HG02973 (cell line): ENCODE measurements around the gene ARL5A.
"Not testable (repeated sequence)": the region's sequence is repeated elsewhere in the genome, so short reads cannot be mapped to it uniquely, and the experiment has no call there.

Experiments
- ATAC-seq: cut with Tn5 transposase; IDR thresholded peaks from one replicate; pipeline ENCODE4 v1.9.1; 2021; ENCODE audit warnings: moderate library complexity; ENCODE audit not compliant: unreplicated experiment

The ARL5A gene

GRCh38 chr2:151799886-151800292 lies 28.3 kb downstream of the ARL5A start:
- no peak for ATAC-seq

- no peak for ATAC-seq
Measured at GRCh38 chr2:151796774-151797173, 31.4 kb downstream of the ARL5A start.

GRCh38 chr2:151795646-151796240 lies 32.5 kb downstream of the ARL5A start:
- no peak for ATAC-seq

- ATAC-seq, result not testable (repeated sequence)
Measured at GRCh38 chr2:151794422-151794821, 33.8 kb downstream of the ARL5A start.

- ATAC-seq, result no peak
Measured at GRCh38 chr2:151793123-151793522, 35.1 kb downstream of the ARL5A start.

- no peak for ATAC-seq
Measured at GRCh38 chr2:151792589-151792988, 35.6 kb downstream of the ARL5A start.

- ATAC-seq, result no peak
Measured at GRCh38 chr2:151791545-151791944, 36.7 kb downstream of the ARL5A start.

GRCh38 chr2:151790689-151791088 lies 37.5 kb downstream of the ARL5A start:
- no peak for ATAC-seq

- ATAC-seq, result no peak
Measured at GRCh38 chr2:151789055-151789834, 39.0 kb downstream of the ARL5A start.

GRCh38 chr2:151786483-151786882 lies 41.7 kb downstream of the ARL5A start:
- no peak for ATAC-seq

- ATAC-seq, result no peak
Measured at GRCh38 chr2:151786077-151786476, 42.1 kb downstream of the ARL5A start.

GRCh38 chr2:151783133-151783520 lies 45.1 kb downstream of the ARL5A start:
- no peak for ATAC-seq

GRCh38 chr2:151782378-151783132 lies 45.7 kb downstream of the ARL5A start:
- no peak for ATAC-seq

- no peak for ATAC-seq
Measured at GRCh38 chr2:151781642-151782041, 46.6 kb downstream of the ARL5A start.

- ATAC-seq, result no peak
Measured at GRCh38 chr2:151780938-151781337, 47.3 kb downstream of the ARL5A start.

GRCh38 chr2:151777935-151778334 lies 50.3 kb downstream of the ARL5A start:
- no peak for ATAC-seq

- no peak for ATAC-seq
Measured at GRCh38 chr2:151777487-151777886, 50.7 kb downstream of the ARL5A start.

GRCh38 chr2:151776367-151776766 lies 51.9 kb downstream of the ARL5A start:
- no peak for ATAC-seq

- ATAC-seq, result no peak
Measured at GRCh38 chr2:151775057-151775740, 53.0 kb downstream of the ARL5A start.

- no peak for ATAC-seq
Measured at GRCh38 chr2:151774506-151774905, 53.7 kb downstream of the ARL5A start.

- ATAC-seq, result peak; percentile 95
Measured at GRCh38 chr2:151771599-151772358, 56.4 kb downstream of the ARL5A start.
